ENCODE results near the gene GUCY2C.

The GUCY2C gene

GRCh38 chr12:14612898-14613445 is 83.4 kb downstream of the GUCY2C start:
- peaks cover 0 to 8% (median 5%) of the 10 kb centered on the region in 5 donors for H3K4me1 ChIP-seq (ENCODE audit: control insufficient read depth in 5 of 5, insufficient read depth in 5 of 5, low read length in 5 of 5)
- H3K9ac ChIP-seq (ENCODE audit: low read length in 5 of 5), result no peak overlapping the region
- H3K4me3 ChIP-seq (ENCODE audit: low read depth in 1 of 5, low read length in 5 of 5), result no peak overlapping the region
- H3K27me3 ChIP-seq (ENCODE audit: control insufficient read depth in 5 of 5, insufficient read depth in 4 of 5, low read length in 5 of 5), result no peaks in the 10 kb centered on the region
- no peak overlapping the region for H3K27ac ChIP-seq (ENCODE audit: low read depth, low read length)
- no peaks in the 10 kb centered on the region for H3K36me3 ChIP-seq (ENCODE audit: control insufficient read depth in 5 of 5, insufficient read depth in 5 of 5, low read length in 5 of 5)
- H3K9me3 ChIP-seq (ENCODE audit: control insufficient read depth in 5 of 5, low read length in 5 of 5), result peaks cover 0 to 5% (median 0%) of the 10 kb centered on the region in 5 donors

- no peak overlapping the region for H3K27ac ChIP-seq (ENCODE audit: low read depth, low read length)
Measured at GRCh38 chr12:14612250-14612649, 84.1 kb downstream of the GUCY2C start.

GRCh38 chr12:14611640-14612203 is 84.7 kb downstream of the GUCY2C start:
- Histone ChIP-seq H3K27me3 (ENCODE audit: control insufficient read depth in 5 of 5, insufficient read depth in 4 of 5, low read length in 5 of 5) (no peaks in the 10 kb centered on the region), H3K9ac (ENCODE audit: low read length in 5 of 5) (no peak overlapping the region), H3K9me3 (ENCODE audit: control insufficient read depth in 5 of 5, low read length in 5 of 5) (peaks cover 0 to 12% (median under 1%) of the 10 kb centered on the region in 5 donors), H3K27ac (ENCODE audit: low read depth, low read length) (no peak overlapping the region), H3K4me3 (ENCODE audit: low read depth in 1 of 5, low read length in 5 of 5) (no peak overlapping the region), H3K36me3 (ENCODE audit: control insufficient read depth in 5 of 5, insufficient read depth in 5 of 5, low read length in 5 of 5) (no peaks in the 10 kb centered on the region), H3K4me1 (ENCODE audit: control insufficient read depth in 5 of 5, insufficient read depth in 5 of 5, low read length in 5 of 5) (peaks cover 0 to 8% (median 5%) of the 10 kb centered on the region in 5 donors)

More at GRCh38 chr12:14612250-14612649, 84.1 kb downstream of the GUCY2C start:
- Histone ChIP-seq H3K27me3 (ENCODE audit: control insufficient read depth in 5 of 5, insufficient read depth in 4 of 5, low read length in 5 of 5) (no peaks in the 10 kb centered on the region), H3K36me3 (ENCODE audit: control insufficient read depth in 5 of 5, insufficient read depth in 5 of 5, low read length in 5 of 5) (no peaks in the 10 kb centered on the region), H3K9ac (ENCODE audit: low read length in 5 of 5) (no peak overlapping the region), H3K4me1 (ENCODE audit: control insufficient read depth in 5 of 5, insufficient read depth in 5 of 5, low read length in 5 of 5) (peaks cover 0 to 8% (median 5%) of the 10 kb centered on the region in 5 donors), H3K9me3 (ENCODE audit: control insufficient read depth in 5 of 5, low read length in 5 of 5) (peaks cover 0 to 9% (median 0%) of the 10 kb centered on the region in 5 donors), H3K4me3 (ENCODE audit: low read depth in 1 of 5, low read length in 5 of 5) (no peak overlapping the region)

- no peaks in the 10 kb centered on the region for H3K4me1 ChIP-seq (ENCODE audit: control insufficient read depth in 5 of 5, insufficient read depth in 5 of 5, low read length in 5 of 5)
- H3K9ac ChIP-seq (ENCODE audit: low read length in 5 of 5), result no peak overlapping the region
- no peaks in the 10 kb centered on the region for H3K36me3 ChIP-seq (ENCODE audit: control insufficient read depth in 5 of 5, insufficient read depth in 5 of 5, low read length in 5 of 5)
- H3K27me3 ChIP-seq (ENCODE audit: control insufficient read depth in 5 of 5, insufficient read depth in 4 of 5, low read length in 5 of 5), result no peaks in the 10 kb centered on the region
- no peak overlapping the region for H3K4me3 ChIP-seq (ENCODE audit: low read depth in 1 of 5, low read length in 5 of 5)
- H3K9me3 ChIP-seq (ENCODE audit: control insufficient read depth in 5 of 5, low read length in 5 of 5), result peaks cover 7 to 37% (median 14%) of the 10 kb centered on the region in 5 donors
- H3K27ac ChIP-seq (ENCODE audit: low read depth, low read length), result no peak overlapping the region
Measured at GRCh38 chr12:14607568-14607967, 88.8 kb downstream of the GUCY2C start.

- Histone ChIP-seq H3K27ac (ENCODE audit: low read depth, low read length) (no peak overlapping the region), H3K9ac (ENCODE audit: low read length in 5 of 5) (no peak overlapping the region), H3K9me3 (ENCODE audit: control insufficient read depth in 5 of 5, low read length in 5 of 5) (peaks cover 5 to 37% (median 14%) of the 10 kb centered on the region in 5 donors), H3K4me1 (ENCODE audit: control insufficient read depth in 5 of 5, insufficient read depth in 5 of 5, low read length in 5 of 5) (no peaks in the 10 kb centered on the region), H3K4me3 (ENCODE audit: low read depth in 1 of 5, low read length in 5 of 5) (no peak overlapping the region), H3K36me3 (ENCODE audit: control insufficient read depth in 5 of 5, insufficient read depth in 5 of 5, low read length in 5 of 5) (no peaks in the 10 kb centered on the region), H3K27me3 (ENCODE audit: control insufficient read depth in 5 of 5, insufficient read depth in 4 of 5, low read length in 5 of 5) (no peaks in the 10 kb centered on the region)
Measured at GRCh38 chr12:14605401-14605989, 90.9 kb downstream of the GUCY2C start.

GRCh38 chr12:14601692-14602478 is 94.5 kb downstream of the GUCY2C start:
- Histone ChIP-seq H3K27me3 (ENCODE audit: control insufficient read depth in 5 of 5, insufficient read depth in 4 of 5, low read length in 5 of 5) (no peaks in the 10 kb centered on the region), H3K4me1 (ENCODE audit: control insufficient read depth in 5 of 5, insufficient read depth in 5 of 5, low read length in 5 of 5) (no peaks in the 10 kb centered on the region), H3K36me3 (ENCODE audit: control insufficient read depth in 5 of 5, insufficient read depth in 5 of 5, low read length in 5 of 5) (no peaks in the 10 kb centered on the region), H3K4me3 (ENCODE audit: low read depth in 1 of 5, low read length in 5 of 5) (no peak overlapping the region), H3K27ac (ENCODE audit: low read depth, low read length) (no peak overlapping the region), H3K9me3 (ENCODE audit: control insufficient read depth in 5 of 5, low read length in 5 of 5) (peaks cover 2 to 33% (median 17%) of the 10 kb centered on the region in 5 donors), H3K9ac (ENCODE audit: low read length in 5 of 5) (no peak overlapping the region)

GRCh38 chr12:14597480-14597879 is 98.9 kb downstream of the GUCY2C start:
- Histone ChIP-seq H3K36me3 (ENCODE audit: control insufficient read depth in 5 of 5, insufficient read depth in 5 of 5, low read length in 5 of 5) (no peaks in the 10 kb centered on the region), H3K4me3 (ENCODE audit: low read depth in 1 of 5, low read length in 5 of 5) (no peak overlapping the region), H3K4me1 (ENCODE audit: control insufficient read depth in 5 of 5, insufficient read depth in 5 of 5, low read length in 5 of 5) (no peaks in the 10 kb centered on the region), H3K27ac (ENCODE audit: low read depth, low read length) (no peak overlapping the region), H3K9me3 (ENCODE audit: control insufficient read depth in 5 of 5, low read length in 5 of 5) (peaks cover 0 to 11% (median 4%) of the 10 kb centered on the region in 5 donors), H3K9ac (ENCODE audit: low read length in 5 of 5) (no peak overlapping the region), H3K27me3 (ENCODE audit: control insufficient read depth in 5 of 5, insufficient read depth in 4 of 5, low read length in 5 of 5) (no peaks in the 10 kb centered on the region)

- Histone ChIP-seq H3K4me1 (ENCODE audit: control insufficient read depth in 5 of 5, insufficient read depth in 5 of 5, low read length in 5 of 5) (no peaks in the 10 kb centered on the region), H3K27ac (ENCODE audit: low read depth, low read length) (no peak overlapping the region), H3K36me3 (ENCODE audit: control insufficient read depth in 5 of 5, insufficient read depth in 5 of 5, low read length in 5 of 5) (no peaks in the 10 kb centered on the region), H3K9me3 (ENCODE audit: control insufficient read depth in 5 of 5, low read length in 5 of 5) (peaks cover 0 to 2% (median 0%) of the 10 kb centered on the region in 5 donors), H3K27me3 (ENCODE audit: control insufficient read depth in 5 of 5, insufficient read depth in 4 of 5, low read length in 5 of 5) (no peaks in the 10 kb centered on the region), H3K9ac (ENCODE audit: low read length in 5 of 5) (no peak overlapping the region), H3K4me3 (ENCODE audit: low read depth in 1 of 5, low read length in 5 of 5) (no peak overlapping the region)
Measured at GRCh38 chr12:14591719-14592118, 104.7 kb downstream of the GUCY2C start.

GRCh38 chr12:14589169-14590004 is 107.0 kb downstream of the GUCY2C start:
- Histone ChIP-seq H3K27ac (ENCODE audit: low read depth, low read length) (no peak overlapping the region), H3K9ac (ENCODE audit: low read length in 5 of 5) (no peak overlapping the region), H3K4me3 (ENCODE audit: low read depth in 1 of 5, low read length in 5 of 5) (no peak overlapping the region), H3K36me3 (ENCODE audit: control insufficient read depth in 5 of 5, insufficient read depth in 5 of 5, low read length in 5 of 5) (no peaks in the 10 kb centered on the region), H3K9me3 (ENCODE audit: control insufficient read depth in 5 of 5, low read length in 5 of 5) (no peaks in the 10 kb centered on the region), H3K27me3 (ENCODE audit: control insufficient read depth in 5 of 5, insufficient read depth in 4 of 5, low read length in 5 of 5) (no peaks in the 10 kb centered on the region), H3K4me1 (ENCODE audit: control insufficient read depth in 5 of 5, insufficient read depth in 5 of 5, low read length in 5 of 5) (no peaks in the 10 kb centered on the region)

All from subcutaneous abdominal adipose tissue (tissue), 5 donors.